HG03565 (cell line): ENCODE results near the gene MBLAC1.
A peak's percentile ranks its signal among the peaks of the same experiment; 100 is the strongest.

Source experiments
- ATAC-seq: cut with Tn5 transposase; IDR thresholded peaks from one replicate; pipeline ENCODE4 v1.9.1; 2021; ENCODE audit warnings: mild to moderate bottlenecking, moderate library complexity; ENCODE audit not compliant: unreplicated experiment

Gene MBLAC1

DNA sequence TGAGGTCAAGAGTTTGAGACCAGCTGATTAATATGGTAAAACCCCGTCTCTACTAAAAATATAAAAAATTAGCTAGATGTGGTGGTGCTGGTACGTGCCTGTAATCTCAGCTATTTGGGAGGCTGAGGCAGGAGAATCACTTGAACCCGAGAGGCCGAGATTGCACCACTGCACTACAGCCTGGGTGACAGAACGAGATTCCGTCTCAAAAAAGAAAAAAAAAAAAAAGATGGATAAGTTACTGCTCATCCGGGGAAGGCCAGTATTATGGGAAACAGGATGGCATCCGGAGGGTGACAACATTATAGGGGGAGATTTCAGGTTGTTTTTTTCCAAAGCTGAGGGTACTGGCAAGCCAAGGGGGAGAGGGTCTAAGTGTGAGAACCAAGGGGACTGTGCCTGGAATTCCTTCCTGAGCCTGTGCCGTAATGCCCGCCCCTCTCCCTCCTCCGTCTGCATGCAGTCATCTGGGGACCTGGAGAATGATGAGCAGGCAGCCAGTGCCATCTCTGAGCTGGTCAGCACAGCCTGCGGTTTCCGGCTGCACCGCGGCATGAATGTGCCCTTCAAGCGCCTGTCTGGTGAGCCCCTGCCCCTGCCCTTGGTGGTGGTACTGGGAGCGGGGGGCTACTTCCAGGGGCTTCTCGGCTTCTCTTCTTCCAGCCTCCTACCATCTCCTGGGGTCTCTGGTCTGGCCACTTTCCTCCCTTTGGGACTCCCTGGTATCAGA lies 26.3 kb downstream of the MBLAC1 start:
- ATAC-seq: no peak

- ATAC-seq: no peak
Observed at GRCh38 chr7:100153708-100154535, 27.2 kb downstream of the MBLAC1 start.

- ATAC-seq: no peak
Observed at GRCh38 chr7:100154651-100155491, 28.1 kb downstream of the MBLAC1 start.

DNA sequence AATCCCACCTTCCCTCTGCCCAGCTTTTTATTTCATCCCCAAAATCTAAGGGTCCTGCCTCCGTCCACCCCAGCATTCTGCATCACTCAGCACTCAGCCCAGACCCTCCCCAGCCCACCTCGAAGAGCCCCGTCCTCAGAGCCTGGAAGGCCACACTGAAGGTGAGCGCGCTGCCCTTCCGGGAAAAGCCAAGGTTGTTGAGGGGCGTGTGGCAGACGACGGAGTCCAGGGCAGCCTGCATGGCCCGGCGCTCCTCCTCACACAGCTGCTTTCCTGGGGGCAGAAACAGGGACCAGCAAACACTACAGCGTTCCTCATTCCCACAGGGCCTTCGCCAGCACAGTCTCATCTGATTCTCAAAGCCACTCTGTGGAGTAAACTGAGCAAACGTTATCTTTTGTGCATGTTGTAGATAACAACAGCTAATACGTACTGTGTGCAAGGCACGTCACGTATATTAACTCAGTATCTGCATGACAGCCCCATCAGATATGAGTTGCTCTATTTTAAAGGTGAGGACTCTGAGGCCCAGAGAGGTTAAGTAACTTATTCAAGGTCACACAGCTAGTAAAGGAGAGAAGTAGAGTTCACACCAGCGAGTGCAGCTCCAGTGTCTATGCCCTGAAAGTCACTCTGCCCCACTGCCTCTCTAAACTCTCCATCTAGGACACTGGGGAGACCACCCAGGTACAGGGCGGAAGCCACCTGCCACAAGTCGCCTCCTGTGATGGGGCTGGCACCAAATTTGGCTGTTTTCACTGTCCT lies 29.0 kb downstream of the MBLAC1 start:
- ATAC-seq: no peak

GRCh38 chr7:100156331-100157068 lies 29.7 kb downstream of the MBLAC1 start:
- no peak for ATAC-seq

DNA sequence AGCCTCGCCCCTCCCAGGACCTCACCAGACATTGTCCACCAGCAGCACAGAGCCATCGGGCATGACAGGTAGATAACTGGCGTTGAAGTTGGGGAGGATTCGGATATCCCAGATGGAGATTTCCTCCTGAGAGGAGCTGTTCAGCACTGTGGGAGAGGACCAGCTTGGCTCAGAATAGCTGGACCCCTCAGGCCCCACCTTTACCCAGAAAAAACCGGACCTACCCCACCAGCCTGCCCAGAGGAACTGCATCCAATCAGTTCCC lies 30.2 kb downstream of the MBLAC1 start:
- no peak for ATAC-seq

DNA sequence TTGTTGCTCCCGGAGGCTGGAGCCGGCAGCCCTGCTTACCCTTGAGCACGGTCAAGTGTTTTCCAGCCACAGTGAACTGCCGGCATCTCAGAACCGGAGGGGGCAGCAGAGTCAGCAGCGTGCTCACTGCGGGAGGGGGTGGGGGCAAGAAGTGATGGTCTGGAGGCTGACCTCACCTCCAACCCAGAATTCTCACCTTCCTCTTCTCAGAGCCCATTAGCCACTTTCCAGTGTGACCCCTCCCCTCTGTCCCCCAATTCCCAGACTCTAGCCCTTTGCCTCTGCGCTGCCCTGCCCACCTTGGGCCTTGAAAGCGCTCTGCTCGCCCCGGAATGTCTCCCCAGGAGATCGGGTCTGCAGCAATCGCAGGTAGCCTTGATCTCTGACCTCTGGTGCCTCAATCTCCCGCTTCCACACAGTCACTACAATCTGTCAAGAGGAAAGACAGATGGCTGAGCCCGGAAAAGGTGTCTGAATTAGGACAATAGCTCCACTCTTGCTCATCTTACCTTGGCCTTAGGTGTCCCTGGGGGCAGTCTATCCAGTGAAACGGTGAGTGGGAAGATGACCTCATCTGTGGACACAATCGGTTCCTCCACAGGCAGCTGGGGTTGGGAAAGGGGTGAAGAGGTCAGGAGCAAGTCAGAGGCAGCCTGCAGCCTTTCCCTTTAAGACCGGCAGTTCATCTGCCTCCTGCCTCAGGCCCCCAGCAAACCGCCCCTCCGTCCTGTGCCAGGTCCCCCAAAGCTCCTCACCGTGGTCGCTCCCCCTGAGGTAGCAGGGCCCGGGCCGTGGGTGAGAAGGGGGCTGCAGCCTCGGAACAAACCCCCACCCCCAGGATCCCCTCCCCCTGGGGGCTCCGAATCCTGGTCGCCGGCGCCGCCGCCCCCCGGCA lies 30.8 kb downstream of the MBLAC1 start:
- no peak for ATAC-seq

GRCh38 chr7:100158229-100159098 lies 31.7 kb downstream of the MBLAC1 start, which contains the start of gene TRAPPC14:
TRAPPC14 (minus strand) TSS chr7:100158723; CDS start chr7:100158499, 224 bp downstream.
- peak; percentile 49 for ATAC-seq

DNA sequence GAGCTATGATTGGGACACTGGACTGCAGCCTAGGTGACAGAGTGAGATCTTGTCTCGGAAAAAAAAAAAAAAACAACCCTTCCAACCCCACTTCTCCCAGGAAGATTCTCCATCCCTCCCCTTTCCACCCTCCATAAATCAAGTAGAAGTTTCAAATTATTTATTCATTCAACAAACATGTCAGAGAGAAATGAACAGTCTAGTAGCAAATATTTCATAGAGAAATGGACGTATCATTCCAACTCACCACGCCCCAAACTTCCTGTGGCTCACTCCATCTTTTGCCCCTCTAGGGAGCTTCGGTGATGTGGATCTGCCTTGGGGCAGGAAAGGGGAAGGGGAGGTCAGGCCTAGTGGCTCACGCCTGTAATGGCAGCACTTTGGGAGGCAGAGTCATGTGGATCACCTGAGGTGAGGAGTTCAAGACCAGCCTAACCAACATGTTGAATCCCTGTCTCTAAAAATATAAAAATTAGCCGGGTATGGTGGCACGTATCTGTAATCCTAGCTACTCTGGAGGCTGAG lies 32.4 kb downstream of the MBLAC1 start:
- ATAC-seq: no peak

GRCh38 chr7:100160067-100160466 lies 33.3 kb downstream of the MBLAC1 start:
- no peak for ATAC-seq

DNA sequence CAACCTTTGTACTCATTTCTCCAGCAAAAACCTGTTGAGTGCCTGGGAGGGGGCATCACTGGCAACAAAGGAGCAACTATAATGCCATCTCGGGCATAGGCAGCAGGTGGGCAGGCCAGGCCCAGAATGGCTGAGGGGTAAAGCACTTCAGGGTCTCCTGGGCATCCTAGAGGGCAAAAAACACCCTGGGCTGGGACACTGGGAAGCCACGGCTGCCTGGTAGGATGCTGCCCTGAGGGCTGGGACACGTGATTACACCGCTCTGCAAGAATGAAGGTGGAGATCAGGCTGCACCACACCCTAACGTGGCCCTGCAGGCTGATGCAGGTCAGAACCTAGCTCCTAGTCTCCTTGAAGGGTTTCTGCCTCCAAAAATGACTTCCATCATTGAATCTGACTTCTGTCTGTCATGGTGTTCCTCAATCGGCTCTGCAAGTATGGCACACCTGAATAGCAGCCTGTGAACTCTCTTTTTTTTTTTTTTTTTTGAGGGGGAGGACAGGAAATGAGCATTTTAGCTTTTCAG lies 36.3 kb downstream of the MBLAC1 start:
- no peak for ATAC-seq

GRCh38 chr7:100163871-100164270 lies 37.1 kb downstream of the MBLAC1 start:
- ATAC-seq: no peak

GRCh38 chr7:100166317-100166940 lies 39.7 kb downstream of the MBLAC1 start:
- ATAC-seq: no peak

- ATAC-seq: no peak
Observed at GRCh38 chr7:100166970-100167911, 40.5 kb downstream of the MBLAC1 start.

DNA sequence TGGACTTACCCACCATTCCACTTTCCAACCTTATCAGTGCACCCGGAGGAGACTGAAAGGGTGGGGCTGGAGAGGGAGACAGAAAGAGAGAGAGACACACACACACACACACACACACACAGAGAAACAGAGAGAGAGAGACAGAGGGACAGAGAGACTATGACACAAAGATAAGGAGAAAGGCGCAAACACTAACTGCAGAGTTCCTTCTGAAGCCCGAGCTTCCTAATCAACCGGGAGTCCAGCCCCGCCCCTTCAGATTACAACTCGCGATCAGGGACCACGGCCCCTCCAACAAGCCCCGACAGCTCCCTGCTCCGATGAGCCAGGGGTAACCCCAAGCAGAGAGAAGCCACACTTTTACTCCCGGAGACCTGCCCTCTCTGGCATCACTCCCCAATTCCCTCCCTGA lies 41.2 kb downstream of the MBLAC1 start:
- no peak for ATAC-seq
